Measurements from ENCODE around the gene RIC8A.

DNA sequence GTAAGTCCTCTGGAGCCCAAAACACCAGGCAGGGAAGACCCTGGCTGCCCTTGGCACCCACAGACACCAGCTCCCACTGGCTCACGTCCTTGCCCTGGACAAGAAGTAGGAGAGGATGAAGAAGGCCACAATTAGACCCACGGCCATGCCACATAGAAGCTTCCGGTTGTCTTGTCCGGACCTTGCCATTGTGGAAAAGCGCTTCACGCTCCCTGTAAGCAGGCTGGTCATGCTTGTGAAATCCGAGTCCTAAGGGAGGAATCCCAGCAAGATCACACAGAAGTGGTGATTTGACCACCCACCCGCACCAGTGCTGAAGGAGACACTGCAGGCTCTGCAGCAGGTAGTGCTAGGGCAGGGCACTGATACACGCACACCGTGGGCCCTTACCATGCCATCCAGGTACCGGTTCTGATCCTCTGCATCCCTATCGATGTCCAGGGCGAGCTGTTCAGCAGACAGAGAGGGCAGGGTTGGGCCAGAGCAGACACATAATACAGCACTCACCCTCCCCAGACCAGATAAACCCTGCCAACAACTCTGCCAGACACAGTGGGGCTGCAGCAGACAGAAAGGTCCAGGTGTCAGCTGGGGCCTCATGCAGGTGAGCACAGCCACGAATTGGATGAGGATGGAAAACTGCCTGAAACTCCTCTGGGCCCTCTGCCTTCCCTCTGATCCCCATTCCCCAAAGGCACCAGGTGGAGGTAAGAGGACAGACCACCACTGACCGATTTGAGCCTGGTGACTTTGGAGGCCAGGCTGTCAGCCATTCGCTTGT is 2.1 kb upstream of the RIC8A start:
- no peak for TF ChIP-seq CTCF (IDR thresholded peaks at IDR 0.05; ENCODE audit: low read length)
- TF ChIP-seq EZH2 (IDR thresholded peaks at IDR 0.05; ENCODE audit: borderline replicate concordance, low read length) = no peak

All from OCI-LY1 (cell line).